HG03460 (cell line): ENCODE data around the gene ALG10.
"Not testable (repeated sequence)": the region's sequence is repeated elsewhere in the genome, so short reads cannot be mapped to it uniquely, and the experiment has no call there.

Source experiments
- ATAC-seq: cut with Tn5 transposase; IDR thresholded peaks from one replicate; pipeline ENCODE4 v1.9.1; 2021; ENCODE audit not compliant: unreplicated experiment

The ALG10 gene, protein sequence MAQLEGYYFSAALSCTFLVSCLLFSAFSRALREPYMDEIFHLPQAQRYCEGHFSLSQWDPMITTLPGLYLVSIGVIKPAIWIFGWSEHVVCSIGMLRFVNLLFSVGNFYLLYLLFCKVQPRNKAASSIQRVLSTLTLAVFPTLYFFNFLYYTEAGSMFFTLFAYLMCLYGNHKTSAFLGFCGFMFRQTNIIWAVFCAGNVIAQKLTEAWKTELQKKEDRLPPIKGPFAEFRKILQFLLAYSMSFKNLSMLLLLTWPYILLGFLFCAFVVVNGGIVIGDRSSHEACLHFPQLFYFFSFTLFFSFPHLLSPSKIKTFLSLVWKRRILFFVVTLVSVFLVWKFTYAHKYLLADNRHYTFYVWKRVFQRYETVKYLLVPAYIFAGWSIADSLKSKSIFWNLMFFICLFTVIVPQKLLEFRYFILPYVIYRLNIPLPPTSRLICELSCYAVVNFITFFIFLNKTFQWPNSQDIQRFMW

DNA sequence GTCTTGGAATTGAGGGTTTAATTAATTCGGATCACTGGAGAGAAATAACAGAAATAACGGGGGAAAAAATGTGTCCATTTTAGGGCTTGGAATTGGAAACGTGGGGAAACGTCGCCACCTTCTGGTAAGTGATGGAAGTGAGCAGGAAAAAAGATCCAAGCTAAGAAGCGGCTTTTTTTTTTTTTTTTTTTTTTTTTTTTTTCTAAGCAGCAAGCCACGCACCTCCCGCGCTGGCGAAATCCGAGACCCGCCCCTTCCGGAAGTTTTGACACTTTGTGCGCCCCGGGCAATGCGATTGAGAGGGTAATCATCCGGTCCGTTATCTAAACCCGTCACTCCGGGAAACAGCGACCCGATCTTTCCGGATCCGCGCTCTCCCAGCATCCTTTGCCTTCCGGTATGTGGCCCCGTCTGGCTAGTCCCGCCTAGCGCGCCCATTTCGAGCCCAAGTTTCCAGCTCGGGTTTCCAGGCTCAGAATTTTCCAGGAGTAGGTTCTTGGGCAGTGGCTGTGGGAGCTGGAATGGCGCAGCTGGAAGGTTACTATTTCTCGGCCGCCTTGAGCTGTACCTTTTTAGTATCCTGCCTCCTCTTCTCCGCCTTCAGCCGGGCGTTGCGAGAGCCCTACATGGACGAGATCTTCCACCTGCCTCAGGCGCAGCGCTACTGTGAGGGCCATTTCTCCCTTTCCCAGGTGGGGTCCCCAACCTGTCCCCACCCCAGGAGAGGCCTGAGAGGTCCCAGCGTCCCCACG lies at the start of gene ALG10:
Gene ALG10 (plus strand): TSS at position 418 of the 752 bp plus-strand sequence. CDS start 104 bp downstream, at position 522.
- peak; percentile 100 for ATAC-seq

DNA sequence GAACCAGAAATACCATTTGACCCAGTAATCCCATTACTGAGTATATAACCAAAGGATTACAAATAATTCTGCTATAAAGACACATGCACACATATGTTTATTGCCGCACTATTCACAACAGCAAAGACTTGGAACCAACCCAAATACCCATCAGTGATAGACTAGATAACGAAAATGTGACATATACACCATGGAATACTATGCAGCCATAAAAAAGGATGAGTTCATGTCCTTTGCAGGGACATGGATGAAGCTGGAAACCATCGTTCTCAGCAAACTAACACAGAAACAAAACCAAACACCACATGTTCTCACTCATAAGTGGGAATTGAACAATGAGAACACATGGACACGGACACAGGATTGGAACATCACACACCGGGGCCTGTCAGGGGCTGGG lies 49.4 kb upstream of the ALG10 start:
- not testable (repeated sequence) for ATAC-seq

DNA sequence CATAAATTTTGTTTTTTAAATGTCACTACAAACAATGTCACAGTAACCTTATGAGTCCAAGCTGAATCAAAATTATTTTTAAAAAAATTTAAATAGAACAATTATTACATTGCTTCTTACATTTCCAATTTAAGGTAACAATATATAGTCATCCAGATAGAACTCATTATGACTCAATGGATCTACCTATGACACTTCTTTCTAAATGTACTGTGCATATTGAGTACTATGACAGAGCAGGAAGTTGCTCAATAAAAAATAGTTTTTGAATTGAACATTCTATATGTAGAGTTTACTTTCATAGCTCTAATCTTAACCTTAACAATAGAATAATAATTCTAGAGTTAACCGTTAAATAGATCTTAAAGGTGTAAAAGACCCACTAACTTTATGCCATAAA lies 44.4 kb upstream of the ALG10 start:
- ATAC-seq, result no peak

- no peak for ATAC-seq
These were observed 34.0 kb upstream of the ALG10 start for GRCh38 chr12:33988197-33988805.

GRCh38 chr12:33988913-33989312 lies 33.4 kb upstream of the ALG10 start:
- no peak for ATAC-seq

GRCh38 chr12:33994857-33995808 lies 27.2 kb upstream of the ALG10 start:
- ATAC-seq, result no peak

GRCh38 chr12:34008835-34009234 lies 13.5 kb upstream of the ALG10 start:
- ATAC-seq, result not testable (repeated sequence)

- ATAC-seq, result no peak
These were observed 5.9 kb upstream of the ALG10 start for GRCh38 chr12:34016361-34016760.

GRCh38 chr12:34021071-34021470 lies 1.2 kb upstream of the ALG10 start:
- no peak for ATAC-seq

DNA sequence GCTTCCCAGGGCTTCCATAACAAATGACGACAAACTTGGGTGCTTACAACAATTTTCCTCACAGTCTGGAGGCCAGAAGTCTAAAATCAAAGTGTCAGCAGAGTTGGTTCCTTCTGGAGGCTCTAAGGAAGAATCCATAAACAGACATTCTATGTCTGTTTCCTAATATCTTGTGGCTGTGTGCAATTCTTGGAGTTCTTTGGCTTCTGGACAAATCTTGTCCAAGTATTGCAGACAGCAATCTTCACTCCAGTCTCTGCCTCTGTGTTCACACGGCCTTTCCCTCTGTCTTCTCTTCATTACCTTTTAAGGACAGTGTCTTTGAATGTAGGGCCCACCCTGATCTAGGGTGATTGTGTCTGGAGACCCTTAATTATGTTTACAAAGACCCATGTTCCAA lies 5.4 kb downstream of the ALG10 start:
- not testable (repeated sequence) for ATAC-seq

GRCh38 chr12:34030591-34030990 lies 8.3 kb downstream of the ALG10 start:
- ATAC-seq, result no peak

- no peak for ATAC-seq
These were observed 11.5 kb downstream of the ALG10 start for GRCh38 chr12:34033628-34034296.

DNA sequence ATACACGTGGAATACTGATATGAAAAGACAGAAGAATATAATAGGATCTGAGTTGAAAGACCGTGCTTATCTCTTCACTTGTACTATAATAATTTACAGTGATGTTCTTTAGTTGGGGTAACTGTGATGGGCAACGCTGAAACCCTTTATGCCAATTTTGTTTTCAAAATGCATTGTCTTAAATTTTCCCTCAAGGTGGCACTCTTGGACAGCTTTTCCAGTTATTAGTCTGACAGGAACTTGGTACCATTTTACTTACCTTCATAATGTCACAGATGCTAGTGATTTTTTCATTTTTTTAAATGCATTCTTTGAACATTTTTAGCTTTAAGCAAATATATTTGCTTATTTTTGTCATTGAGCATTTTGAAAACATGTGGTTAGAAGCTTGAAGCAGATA lies 16.1 kb downstream of the ALG10 start:
- not testable (repeated sequence) for ATAC-seq

DNA sequence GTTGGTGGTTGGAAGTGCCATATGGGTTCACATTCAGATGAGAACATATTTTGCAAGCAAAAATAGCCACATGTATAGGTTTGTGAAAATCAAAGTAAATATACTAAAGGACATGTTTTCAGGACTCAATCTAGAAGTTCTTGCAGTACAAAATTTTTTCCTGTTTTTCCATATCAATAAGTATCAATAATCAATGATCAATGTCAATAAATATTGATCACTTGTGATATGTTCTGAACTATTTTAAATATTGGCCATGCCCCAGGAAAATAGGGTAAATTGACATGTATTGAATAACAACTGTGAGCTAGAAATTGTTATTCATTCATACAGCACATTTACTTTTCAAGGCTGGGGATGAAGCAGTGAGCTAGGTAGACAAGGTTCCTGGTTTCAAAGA lies 24.3 kb downstream of the ALG10 start:
- ATAC-seq, result no peak

- ATAC-seq, result not testable (repeated sequence)
These were observed 25.6 kb downstream of the ALG10 start for GRCh38 chr12:34047855-34048254.

GRCh38 chr12:34048714-34049113 lies 26.4 kb downstream of the ALG10 start:
- no peak for ATAC-seq

- no peak for ATAC-seq
These were observed 29.2 kb downstream of the ALG10 start for GRCh38 chr12:34051486-34051885.

GRCh38 chr12:34054938-34055337 lies 32.6 kb downstream of the ALG10 start:
- no peak for ATAC-seq
